ENCODE measurements around the gene RPS15. TPM values are rescaled to one million over a fixed set of nuclear protein-coding genes. Genes with fewer than 3 reads are reported as not detected.

RPS15 gene
- total and polyA plus RNA-seq, 9 of the 15 experiments (the other 6 are each of a cell fraction or from before 2014, with no cell fraction given) = 605 to 2,791 (median 957) TPM

DNA sequence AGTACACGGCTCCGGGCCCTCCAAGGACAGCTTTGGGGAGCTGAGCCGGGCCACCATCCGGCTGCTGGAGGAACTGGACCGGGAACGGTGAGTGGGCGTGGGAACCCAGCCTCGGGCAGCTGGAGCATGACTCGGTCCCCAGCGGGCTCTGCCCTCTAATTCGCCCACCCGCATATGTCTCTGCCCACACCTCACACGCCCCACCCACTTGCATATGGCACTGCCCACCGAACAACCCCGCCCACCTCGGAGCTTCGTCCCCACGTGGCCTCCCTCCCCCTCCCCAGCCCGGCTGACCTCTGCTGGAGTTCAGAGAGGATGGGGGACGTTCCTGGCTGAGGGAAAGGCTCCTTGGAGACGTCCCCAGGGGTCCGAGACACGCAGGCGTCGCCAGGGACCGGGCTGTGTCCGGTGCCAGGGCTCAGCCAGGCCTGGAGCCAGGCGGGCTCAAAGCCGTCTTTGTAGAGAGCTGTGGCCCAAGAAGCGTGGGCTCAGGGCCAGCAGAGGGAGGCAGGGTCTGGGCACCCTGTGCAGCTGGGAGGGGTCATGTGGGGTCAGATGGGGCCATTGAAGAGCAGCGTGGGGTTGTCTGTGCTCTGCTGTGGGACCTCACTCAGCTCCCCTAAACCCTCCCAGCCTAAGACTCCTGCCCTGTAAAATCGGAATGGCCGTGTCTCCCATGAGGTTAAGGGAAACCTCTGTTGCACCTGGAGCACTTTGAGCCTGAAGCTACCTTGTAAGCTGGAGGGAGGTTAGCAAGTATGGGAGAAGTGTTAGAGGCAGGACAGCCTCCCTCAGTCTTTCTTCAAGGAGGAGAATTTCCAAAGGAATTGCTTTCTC is 15.5 kb downstream of the RPS15 start (continued):
- TF ChIP-seq, protein P1, sequence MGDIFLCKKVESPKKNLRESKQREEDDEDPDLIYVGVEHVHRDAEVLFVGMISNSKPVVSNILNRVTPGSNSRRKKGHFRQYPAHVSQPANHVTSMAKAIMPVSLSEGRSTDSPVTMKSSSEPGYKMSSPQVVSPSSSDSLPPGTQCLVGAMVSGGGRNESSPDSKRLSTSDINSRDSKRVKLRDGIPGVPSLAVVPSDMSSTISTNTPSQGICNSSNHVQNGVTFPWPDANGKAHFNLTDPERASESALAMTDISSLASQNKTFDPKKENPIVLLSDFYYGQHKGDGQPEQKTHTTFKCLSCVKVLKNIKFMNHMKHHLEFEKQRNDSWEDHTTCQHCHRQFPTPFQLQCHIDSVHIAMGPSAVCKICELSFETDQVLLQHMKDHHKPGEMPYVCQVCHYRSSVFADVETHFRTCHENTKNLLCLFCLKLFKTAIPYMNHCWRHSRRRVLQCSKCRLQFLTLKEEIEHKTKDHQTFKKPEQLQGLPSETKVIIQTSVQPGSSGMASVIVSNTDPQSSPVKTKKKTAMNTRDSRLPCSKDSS (IDR thresholded peaks at IDR 0.05; ENCODE audit: low read depth, partially characterized antibody) = no peak
- TF ChIP-seq STAT5B (CRISPR knock-in tag; IDR thresholded peaks at IDR 0.05) = no peak
- TF ChIP-seq, protein P2, sequence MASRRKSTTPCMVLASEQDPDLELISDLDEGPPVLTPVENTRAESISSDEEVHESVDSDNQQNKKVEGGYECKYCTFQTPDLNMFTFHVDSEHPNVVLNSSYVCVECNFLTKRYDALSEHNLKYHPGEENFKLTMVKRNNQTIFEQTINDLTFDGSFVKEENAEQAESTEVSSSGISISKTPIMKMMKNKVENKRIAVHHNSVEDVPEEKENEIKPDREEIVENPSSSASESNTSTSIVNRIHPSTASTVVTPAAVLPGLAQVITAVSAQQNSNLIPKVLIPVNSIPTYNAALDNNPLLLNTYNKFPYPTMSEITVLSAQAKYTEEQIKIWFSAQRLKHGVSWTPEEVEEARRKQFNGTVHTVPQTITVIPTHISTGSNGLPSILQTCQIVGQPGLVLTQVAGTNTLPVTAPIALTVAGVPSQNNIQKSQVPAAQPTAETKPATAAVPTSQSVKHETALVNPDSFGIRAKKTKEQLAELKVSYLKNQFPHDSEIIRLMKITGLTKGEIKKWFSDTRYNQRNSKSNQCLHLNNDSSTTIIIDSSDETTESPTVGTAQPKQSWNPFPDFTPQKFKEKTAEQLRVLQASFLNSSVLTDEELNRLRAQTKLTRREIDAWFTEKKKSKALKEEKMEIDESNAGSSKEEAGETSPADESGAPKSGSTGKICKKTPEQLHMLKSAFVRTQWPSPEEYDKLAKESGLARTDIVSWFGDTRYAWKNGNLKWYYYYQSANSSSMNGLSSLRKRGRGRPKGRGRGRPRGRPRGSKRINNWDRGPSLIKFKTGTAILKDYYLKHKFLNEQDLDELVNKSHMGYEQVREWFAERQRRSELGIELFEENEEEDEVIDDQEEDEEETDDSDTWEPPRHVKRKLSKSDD (conservative IDR thresholded peaks at IDR 0.05; ENCODE audit: low read length) = no peak
- TF ChIP-seq ZNF436 (CRISPR knock-in tag; IDR thresholded peaks at IDR 0.05) = no peak
- no peak for TF ChIP-seq MCM2 (IDR thresholded peaks at IDR 0.05; ENCODE audit: low read depth)
- TF ChIP-seq RBBP5 (IDR thresholded peaks at IDR 0.05; ENCODE audit: borderline replicate concordance, insufficient read depth, low read length, poor library complexity, severe bottlenecking) = no peak
- TF ChIP-seq CBX8 (IDR thresholded peaks at IDR 0.05; ENCODE audit: borderline replicate concordance, extremely low read depth, low read depth, low read length, poor library complexity, severe bottlenecking) = no peak
- TF ChIP-seq MCM7 (IDR thresholded peaks at IDR 0.05) = no peak
- TF ChIP-seq NR3C1 (CRISPR knock-in tag; IDR thresholded peaks at IDR 0.05) = 0 out of 2 replicates have a peak, but pooled peaks have one; percentile 24
- no peak for TF ChIP-seq U2AF2 (optimal IDR thresholded peaks at IDR 0.05; ENCODE audit: low read depth, low read length)
- TF ChIP-seq LCOR (CRISPR knock-in tag; IDR thresholded peaks at IDR 0.05) = no peak
- TF ChIP-seq, protein P3, sequence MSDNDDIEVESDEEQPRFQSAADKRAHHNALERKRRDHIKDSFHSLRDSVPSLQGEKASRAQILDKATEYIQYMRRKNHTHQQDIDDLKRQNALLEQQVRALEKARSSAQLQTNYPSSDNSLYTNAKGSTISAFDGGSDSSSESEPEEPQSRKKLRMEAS (CRISPR knock-in tag; IDR thresholded peaks at IDR 0.05) = peak; percentile 32; the same call in 1 of the 2 replicates
- TF ChIP-seq, protein P4, sequence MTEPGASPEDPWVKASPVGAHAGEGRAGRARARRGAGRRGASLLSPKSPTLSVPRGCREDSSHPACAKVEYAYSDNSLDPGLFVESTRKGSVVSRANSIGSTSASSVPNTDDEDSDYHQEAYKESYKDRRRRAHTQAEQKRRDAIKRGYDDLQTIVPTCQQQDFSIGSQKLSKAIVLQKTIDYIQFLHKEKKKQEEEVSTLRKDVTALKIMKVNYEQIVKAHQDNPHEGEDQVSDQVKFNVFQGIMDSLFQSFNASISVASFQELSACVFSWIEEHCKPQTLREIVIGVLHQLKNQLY (CRISPR knock-in tag; conservative IDR thresholded peaks at IDR 0.05) = no peak
- TF ChIP-seq ZNF263 (CRISPR knock-in tag; IDR thresholded peaks at IDR 0.05; ENCODE audit: borderline replicate concordance) = no peak
- TF ChIP-seq, protein P5, sequence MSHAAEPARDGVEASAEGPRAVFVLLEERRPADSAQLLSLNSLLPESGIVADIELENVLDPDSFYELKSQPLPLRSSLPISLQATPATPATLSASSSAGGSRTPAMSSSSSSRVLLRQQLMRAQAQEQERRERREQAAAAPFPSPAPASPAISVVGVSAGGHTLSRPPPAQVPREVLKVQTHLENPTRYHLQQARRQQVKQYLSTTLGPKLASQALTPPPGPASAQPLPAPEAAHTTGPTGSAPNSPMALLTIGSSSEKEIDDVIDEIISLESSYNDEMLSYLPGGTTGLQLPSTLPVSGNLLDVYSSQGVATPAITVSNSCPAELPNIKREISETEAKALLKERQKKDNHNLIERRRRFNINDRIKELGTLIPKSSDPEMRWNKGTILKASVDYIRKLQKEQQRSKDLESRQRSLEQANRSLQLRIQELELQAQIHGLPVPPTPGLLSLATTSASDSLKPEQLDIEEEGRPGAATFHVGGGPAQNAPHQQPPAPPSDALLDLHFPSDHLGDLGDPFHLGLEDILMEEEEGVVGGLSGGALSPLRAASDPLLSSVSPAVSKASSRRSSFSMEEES (CRISPR knock-in tag; IDR thresholded peaks at IDR 0.05) = no peak
- TF ChIP-seq ZNF212 (CRISPR knock-in tag; IDR thresholded peaks at IDR 0.05) = no peak
- TF ChIP-seq ZBTB7A (IDR thresholded peaks at IDR 0.05; ENCODE audit: borderline replicate concordance, control insufficient read depth, low read depth, low read length) = peak; percentile 2; the same call in 1 of the 2 replicates
- no peak for TF ChIP-seq NCOA1 (IDR thresholded peaks at IDR 0.05; ENCODE audit: low read depth)
- no peak for TF ChIP-seq HDAC2 (IDR thresholded peaks at IDR 0.05)

All from K562 (cell line).